Measurements from ENCODE around the gene FSIP1.

The FSIP1 gene

GRCh38 chr15:39680868-39681267, 101.8 kb downstream of the FSIP1 start:
- no peak for DNase-seq

- DNase-seq, result no peak
These were observed 110.0 kb downstream of the FSIP1 start for GRCh38 chr15:39672666-39673065.

DNA sequence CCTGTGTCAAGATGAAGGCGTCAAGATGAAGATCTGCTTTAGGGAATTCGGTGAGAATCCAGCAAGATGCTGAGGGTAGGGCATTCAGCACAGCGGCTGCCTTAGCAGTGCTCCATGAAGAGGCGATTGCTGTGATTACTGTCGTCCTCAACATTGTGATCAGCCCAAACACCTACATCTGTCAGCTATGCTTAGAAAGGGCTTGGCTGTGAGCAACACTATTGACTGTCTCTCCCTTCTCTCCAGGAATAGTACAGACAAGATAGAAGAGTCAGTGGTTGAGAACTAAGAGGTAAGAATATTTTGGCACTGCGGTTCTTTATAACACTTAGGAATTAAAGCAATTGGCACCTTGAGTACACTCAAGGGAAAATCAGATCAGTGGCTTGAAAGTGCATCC, 110.5 kb downstream of the FSIP1 start:
- no peak for DNase-seq

DNA sequence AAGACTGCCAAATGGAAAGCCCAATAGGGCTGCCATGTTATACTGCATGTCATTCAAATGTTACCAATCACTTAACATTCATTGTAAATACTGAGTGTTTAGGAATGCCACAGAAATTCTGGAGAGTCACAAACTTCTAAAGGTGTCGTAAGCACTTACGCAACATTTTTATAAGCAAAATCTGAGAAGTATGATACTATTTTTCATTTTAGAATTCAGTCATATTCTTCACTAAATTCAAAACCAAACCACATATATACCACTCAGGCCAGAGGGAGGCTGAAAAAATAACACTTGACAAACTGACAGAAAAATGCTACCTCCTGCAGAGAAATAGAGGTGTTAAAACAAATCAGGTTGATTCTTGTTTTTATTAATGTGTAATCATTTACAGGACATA, 112.0 kb downstream of the FSIP1 start:
- no peak for DNase-seq

GRCh38 chr15:39669661-39670060, 113.0 kb downstream of the FSIP1 start:
- DNase-seq, result no peak

DNA sequence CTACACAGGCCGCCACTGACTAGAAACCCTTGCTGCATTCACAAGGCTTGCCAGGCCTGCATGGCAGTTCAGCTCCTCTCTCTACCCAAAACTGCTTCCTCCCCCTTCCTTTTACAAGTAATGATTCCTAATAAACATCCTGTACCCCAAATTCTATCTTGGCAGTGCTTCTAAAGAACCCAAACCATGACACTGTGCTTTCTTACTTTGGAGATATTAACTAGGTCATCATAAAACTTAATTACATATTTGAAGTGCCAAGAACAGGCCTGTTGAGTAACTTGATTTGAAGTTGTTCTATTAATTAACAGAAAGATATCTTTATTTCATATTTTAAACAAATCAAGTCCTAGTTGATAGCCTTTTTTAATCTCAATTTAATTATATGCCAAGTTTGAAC, 113.4 kb downstream of the FSIP1 start:
- no peak for DNase-seq

DNA sequence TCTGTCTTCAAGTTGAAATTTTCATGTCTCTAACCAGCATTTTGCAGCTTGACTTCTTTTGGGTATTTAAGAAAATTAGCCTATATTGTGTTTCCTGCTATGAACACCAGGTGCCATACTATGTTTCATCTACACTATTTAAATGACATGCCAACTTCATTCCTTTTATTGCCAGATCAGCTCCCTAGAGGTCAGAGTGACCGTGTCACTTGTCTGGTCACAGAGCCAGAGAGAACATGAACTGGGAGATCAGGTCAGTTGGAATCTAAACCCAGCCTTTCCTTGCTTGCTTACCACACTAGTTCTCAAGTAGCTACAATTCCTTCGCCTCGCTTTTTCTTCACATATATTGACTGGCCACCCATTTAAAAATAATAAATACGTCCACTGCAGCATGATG, 114.2 kb downstream of the FSIP1 start:
- DNase-seq, result no peak

- no peak for DNase-seq
These were observed 115.1 kb downstream of the FSIP1 start for GRCh38 chr15:39667382-39668127.

GRCh38 chr15:39666677-39667076, 116.0 kb downstream of the FSIP1 start:
- no peak for DNase-seq

DNA sequence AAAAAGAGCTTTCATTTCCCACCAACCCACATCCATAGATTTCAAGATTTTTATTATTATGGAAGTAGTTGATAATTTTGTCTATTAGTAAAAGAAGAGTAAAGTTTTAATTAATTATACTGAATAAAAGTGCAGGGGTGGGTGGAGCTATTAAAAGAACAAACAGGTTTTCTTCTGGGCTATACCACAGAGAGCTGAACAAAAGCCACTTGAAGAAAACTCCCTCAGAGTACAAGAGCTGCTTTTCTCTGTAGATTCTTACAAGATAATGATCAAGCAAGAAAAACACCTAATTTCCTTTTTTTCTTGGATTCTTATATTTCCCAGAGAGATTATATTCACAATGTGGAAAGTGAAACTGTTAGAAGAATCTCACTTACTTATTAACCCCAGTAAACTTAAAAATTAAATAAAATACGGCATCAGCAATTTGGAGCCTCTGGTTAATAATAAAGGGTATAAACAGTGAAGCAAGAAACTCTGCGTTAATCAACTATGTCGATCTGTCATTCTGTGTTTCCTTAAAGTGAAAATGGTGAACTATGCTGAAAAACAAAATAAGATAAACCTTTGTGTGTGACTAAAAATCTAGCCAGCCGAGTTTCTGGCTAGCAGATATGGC, 116.9 kb downstream of the FSIP1 start:
- DNase-seq, result no peak

DNA sequence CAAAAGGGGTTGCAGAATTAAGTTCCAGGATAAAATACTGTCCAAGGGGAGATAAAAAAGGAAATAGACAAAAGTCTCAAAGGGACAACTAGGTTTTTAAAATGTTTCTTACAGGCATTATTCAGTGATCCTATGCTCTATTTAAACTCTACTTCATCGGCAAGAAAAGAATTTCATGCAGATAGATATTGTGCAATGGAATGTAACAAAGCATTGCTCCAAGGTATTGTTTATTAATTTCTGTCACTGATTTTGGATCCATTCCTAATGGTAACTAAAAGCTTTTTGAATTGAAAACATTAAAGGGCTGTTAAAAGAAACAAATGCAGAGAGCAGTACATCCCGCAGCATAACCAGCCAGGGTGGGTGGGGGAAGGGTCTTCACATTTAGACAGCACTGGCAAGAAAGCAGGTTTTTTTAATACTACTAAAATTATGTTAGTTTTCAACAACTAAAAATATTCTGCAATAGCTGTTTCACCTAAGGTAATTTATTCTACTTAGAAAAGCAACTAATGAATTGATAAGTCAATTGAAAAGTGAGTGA, 118.9 kb downstream of the FSIP1 start:
- no peak for DNase-seq

DNA sequence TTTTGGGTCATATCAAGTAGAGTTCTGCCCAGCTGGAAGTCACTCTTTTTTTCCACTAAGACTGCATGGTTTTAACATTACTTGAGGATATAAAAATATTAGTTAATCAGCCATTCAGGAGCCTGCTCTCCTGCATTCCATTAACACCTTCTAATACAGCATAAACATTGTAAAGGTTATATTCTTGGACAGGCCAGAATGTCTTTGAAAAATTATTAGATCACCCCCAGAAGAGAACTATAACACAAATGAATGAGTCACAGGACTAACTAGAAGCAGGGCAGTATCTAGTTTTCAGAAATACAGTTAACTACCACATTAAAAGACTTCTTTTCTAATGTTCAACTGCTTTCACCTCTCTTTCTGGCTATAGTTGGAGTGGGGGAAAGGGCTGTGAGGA, 120.9 kb downstream of the FSIP1 start:
- DNase-seq, result no peak

GRCh38 chr15:39658740-39659139, 123.9 kb downstream of the FSIP1 start:
- no peak for DNase-seq

- DNase-seq, result no peak
These were observed 125.0 kb downstream of the FSIP1 start for GRCh38 chr15:39657668-39658067.

DNA sequence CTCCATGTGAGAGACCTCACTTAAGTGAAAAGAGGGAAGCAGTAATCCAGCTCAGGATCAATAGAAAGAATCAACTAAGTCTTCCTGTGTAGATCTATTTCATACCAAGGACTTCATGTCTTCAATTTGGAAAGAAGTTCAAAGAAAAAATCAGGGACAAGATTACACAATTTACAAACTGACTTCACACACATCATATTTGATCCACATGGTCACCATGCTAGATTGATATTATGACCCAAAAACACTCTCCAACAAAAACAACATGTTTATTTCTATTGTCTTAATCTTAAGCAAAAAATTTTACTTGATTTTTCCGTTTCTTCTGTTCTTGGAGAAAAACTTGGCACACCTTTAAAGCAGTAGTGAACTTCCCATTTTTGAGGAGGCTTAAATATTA, 125.5 kb downstream of the FSIP1 start:
- no peak for DNase-seq

DNA sequence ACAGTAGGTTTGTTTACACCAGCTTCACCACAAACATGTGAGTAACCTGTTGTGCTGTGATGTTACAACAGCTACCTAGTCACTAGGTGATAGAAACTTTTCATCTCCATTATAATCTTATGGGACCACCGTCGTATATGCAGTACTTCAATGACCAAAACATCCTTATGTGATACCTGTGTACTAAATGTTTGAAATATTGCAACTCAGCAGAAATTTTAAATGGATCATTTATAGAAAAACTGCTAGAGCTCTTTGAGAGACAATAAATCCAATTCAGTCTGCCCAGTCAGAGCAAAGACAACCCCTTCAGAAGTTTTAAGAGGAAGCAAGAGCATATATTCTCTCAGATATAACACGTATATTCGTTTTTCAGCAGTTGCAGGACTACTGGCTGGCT, 128.3 kb downstream of the FSIP1 start:
- DNase-seq, result no peak

- DNase-seq, result no peak
These were observed 130.8 kb downstream of the FSIP1 start for GRCh38 chr15:39651881-39652280.

DNA sequence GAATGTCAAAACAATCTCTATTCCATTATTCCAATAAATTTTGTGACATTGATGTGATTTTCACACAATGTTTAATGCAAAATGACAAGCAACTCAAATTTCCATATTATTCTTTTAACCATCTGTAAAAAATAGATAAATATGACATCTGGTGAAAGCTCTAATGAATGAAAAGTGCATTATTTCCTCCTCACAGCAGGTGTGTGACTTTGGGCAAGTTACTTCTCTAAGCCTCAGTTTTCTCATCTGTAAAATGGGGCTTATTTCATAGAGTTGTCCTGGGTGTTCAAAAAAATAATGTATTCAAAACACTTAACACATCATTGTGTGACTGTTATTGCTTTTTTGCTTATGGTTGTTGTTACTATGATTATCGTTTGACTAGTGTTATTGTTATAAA, 131.3 kb downstream of the FSIP1 start:
- DNase-seq, result no peak

GRCh38 chr15:39649757-39650156, 132.9 kb downstream of the FSIP1 start:
- DNase-seq, result no peak

- no peak for DNase-seq
These were observed 136.2 kb downstream of the FSIP1 start for GRCh38 chr15:39646425-39646824.

DNA sequence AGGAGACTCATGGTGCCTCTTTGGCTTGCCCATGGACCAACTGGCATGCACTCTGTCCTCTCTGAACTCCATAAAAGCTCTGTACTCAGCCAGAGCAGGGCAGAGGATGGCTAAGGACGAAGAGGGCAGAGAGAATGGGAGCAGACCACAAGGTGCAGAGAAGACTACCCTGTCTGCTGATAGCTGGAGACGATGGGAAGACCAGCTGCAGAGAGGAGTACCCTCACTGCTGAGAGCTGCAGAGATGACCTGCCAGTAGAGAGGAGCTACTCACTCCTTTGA, 136.7 kb downstream of the FSIP1 start:
- DNase-seq, result no peak

- DNase-seq, result no peak
These were observed 137.3 kb downstream of the FSIP1 start for GRCh38 chr15:39645138-39645975.

- no peak for DNase-seq
These were observed 138.5 kb downstream of the FSIP1 start for GRCh38 chr15:39644136-39644535.

- no peak for DNase-seq
These were observed 138.9 kb downstream of the FSIP1 start for GRCh38 chr15:39643727-39644126.

Measured in NCI-H187 treated with DMSO at 0.1 percent for 48 hours (cell line).